Activated CD4-positive, alpha-beta T cell treated with anti-CD3 and anti-CD28 coated beads, Interleukin-2, amount 10 ng/mL, durations not matched to agents 7 days and 5 days (primary cell): Measurements from ENCODE around the gene CST8. TPM values are rescaled to one million over a fixed set of nuclear protein-coding genes. Genes with fewer than 3 reads are reported as not detected.
A peak's percentile ranks its signal among the peaks of the same experiment; 100 is the strongest.
"Not testable (repeated sequence)": the region's sequence is repeated elsewhere in the genome, so short reads cannot be mapped to it uniquely, and the experiment has no call there.

Source experiments
- CTCF ChIA-PET: fragments of 350-600 bp; sonication (Branson Sonifier 250); formaldehyde crosslinking; loops from one replicate; lab custom pipeline; 2021; ENCODE audit warnings: antibody characterized with exemption; lab: Charles Lee
- POLR2A ChIA-PET: fragments of 350-600 bp; sonication (Branson Sonifier 250); formaldehyde crosslinking; loops from one replicate; lab custom pipeline; 2021; ENCODE audit warnings: antibody characterized with exemption; lab: Charles Lee
- DNase-seq: peaks from one replicate; pipeline ENCODE4 v3.0.0-alpha.2; 2020
- H3K27ac Mint-ChIP-seq: one replicate; pipeline ENCODE4 v1.8.0; 2021; ENCODE audit warnings: mild to moderate bottlenecking, moderate library complexity, mixed read lengths
- H3K27me3 Mint-ChIP-seq: one replicate; pipeline ENCODE4 v1.8.0; 2021; ENCODE audit warnings: mixed read lengths
- H3K36me3 Mint-ChIP-seq: one replicate; pipeline ENCODE4 v1.8.0; 2021; ENCODE audit warnings: low read depth, mixed read lengths
- H3K4me1 Mint-ChIP-seq: one replicate; pipeline ENCODE4 v1.8.0; 2021; ENCODE audit warnings: mixed read lengths
- H3K4me3 Mint-ChIP-seq: one replicate; pipeline ENCODE4 v1.8.0; 2021; ENCODE audit warnings: mild to moderate bottlenecking, moderate library complexity, mixed read lengths
- H3K9me3 Mint-ChIP-seq: one replicate; pipeline ENCODE4 v1.8.0; 2021; ENCODE audit warnings: mixed read lengths
- total RNA-seq, 2 experiments: library from RNA; stranded (reverse); gene quantifications; one replicate each; pipeline ENCODE4 v1.2.3, GENCODE V29; 2021

CST8 gene
- total RNA-seq, 2 experiments from 2014 or later = not detected

DNA sequence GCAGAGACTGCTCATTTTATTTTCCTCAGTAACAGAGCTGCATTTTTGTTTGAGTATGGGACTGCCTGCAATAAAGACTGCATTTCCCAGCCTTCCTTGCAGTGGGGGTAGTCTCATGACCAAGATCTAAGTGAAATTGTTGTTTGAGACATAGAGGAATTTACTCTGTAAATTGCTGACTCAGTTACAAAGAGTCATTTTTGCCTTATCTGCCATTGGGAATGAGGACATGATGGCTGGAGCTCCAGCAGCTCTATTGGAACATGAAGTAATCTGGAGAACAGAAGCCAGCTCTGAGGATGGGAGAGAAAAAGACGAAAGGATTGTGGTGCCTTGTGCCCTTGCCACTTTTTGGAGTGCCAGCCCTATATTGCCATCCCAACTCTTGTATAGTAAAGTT, 36.1 kb upstream of the CST8 start:
- H3K4me1 Mint-ChIP-seq = peaks cover 18% of the 10 kb centered on the region

DNA sequence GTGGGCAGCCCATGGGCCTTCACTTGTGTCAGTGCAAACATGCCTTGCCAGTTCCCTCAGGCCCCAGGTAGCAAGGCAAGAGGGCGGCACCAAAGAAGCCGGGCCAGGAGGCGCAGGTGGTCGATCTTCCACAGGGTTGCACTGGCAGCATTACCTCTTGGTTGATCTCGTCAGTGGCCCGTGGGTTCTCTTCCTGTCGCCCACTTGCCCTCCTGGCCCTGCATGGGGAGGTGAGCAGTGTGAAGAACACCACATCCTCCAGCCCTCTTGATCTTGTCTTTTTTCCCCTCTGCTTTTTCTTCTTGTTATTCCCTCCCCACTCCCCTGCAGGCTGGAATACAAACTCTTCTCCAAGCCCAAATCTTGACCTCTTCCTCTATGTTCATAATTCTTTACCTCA, 35.3 kb upstream of the CST8 start:
- ChIA-PET POLR2A (no interaction called here), CTCF (no interaction called here)
- H3K4me3 Mint-ChIP-seq = no peak overlapping the region
- peak overlapping the region; percentile 52 for H3K27ac Mint-ChIP-seq
- peaks cover 5% of the 10 kb centered on the region for H3K27me3 Mint-ChIP-seq
- H3K9me3 Mint-ChIP-seq = no peaks in the 10 kb centered on the region
- no peak for DNase-seq
- no peaks in the 10 kb centered on the region for H3K36me3 Mint-ChIP-seq
- H3K4me1 Mint-ChIP-seq = peaks cover 17% of the 10 kb centered on the region

More for the DNA sequence above, 36.1 kb upstream of the CST8 start:
- CTCF ChIA-PET = no interaction called here
- POLR2A ChIA-PET = no interaction called here
- Mint-ChIP-seq H3K27ac (no peak overlapping the region), H3K27me3 (peaks cover 4% of the 10 kb centered on the region), H3K4me3 (no peak overlapping the region), H3K36me3 (no peaks in the 10 kb centered on the region), H3K9me3 (no peaks in the 10 kb centered on the region)
- no peak for DNase-seq

DNA sequence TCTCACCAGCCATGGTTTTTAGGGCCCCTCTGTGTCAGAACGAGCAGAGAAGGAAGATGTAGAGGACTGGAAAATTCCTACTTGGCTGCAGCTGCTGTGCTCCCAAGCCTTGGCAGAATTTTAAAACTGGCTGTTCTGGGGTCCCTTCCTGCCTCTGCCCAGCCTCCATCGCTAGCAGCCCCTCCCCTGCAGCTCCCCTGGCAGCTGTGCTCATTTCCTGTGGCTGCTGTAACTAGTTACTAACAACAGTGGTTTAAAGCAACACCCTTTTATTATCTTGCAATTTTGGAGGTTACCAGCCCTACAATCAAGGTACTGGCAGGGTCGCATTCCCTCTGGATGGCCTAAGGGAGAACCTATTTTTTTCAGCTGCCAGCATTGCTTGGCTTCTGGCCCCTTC, 34.5 kb upstream of the CST8 start:
- DNase-seq = no peak
- Mint-ChIP-seq H3K9me3 (no peaks in the 10 kb centered on the region), H3K27ac (peak overlapping the region; percentile 22), H3K36me3 (no peaks in the 10 kb centered on the region), H3K4me3 (no peak overlapping the region), H3K4me1 (peaks cover 17% of the 10 kb centered on the region), H3K27me3 (peaks cover 5% of the 10 kb centered on the region)
- ChIA-PET CTCF (no interaction called here), POLR2A (no interaction called here)

DNA sequence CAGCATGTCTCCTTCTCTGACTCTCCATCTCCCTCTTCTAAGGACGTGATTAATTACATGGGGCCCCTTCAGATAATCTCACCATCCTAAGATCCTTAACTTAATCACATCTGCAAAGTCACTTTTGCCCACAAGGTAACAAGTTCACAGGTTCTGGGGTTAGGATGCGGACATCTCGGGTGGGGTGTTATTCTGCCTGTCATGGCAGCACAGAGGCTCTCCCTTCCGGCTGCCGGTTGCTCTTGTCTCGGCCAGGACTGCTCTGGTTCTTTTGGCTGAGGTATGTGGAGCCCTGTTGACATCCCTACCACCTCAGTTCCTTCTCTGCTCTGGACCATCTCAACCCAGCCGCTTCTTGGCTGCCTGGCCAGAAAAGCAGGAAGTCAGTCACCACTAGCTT, 34.0 kb upstream of the CST8 start:
- ChIA-PET POLR2A (no interaction called here), CTCF (no interaction called here)
- Mint-ChIP-seq H3K36me3 (no peaks in the 10 kb centered on the region), H3K4me3 (no peak overlapping the region), H3K27ac (peak overlapping the region; percentile 62), H3K27me3 (peaks cover 9% of the 10 kb centered on the region), H3K4me1 (peaks cover 17% of the 10 kb centered on the region), H3K9me3 (no peaks in the 10 kb centered on the region)
- DNase-seq = no peak

DNA sequence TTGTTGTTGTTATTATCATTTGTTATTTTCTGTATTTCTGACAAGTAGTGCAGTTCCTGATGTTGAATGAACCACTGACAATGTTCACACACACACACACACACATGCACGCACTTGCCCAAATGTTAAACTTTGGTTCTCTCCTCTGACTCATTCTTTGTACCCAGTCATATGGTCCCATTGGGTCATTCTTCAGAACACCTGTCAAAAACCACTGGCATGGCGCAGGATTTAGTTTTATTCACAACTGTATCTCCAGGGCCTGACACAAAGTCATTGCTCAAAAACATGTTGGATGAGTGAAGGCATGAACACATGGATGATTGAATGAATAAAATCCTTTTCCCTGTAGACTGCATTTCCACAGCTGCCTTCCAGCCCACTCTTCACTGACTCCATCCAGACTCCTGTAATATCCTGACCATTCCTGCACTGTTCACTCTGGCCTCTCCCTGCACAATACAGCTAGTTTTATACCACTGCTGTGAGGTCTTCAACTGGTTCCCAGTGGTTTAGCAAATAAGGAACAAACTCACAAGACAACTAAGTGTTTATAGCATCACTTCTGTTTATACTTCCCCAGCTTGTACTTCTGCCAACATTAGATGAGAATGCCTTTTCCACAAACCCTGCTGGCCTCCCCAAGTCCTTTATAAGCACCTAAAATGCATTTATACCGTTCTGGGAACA, 31.3 kb upstream of the CST8 start:
- CTCF ChIA-PET = interaction anchor here (1.3 kb wide), 1 partner anchor 17 kb away, joined by 3 read pairs; no protein-coding TSS in a partner anchor
- Mint-ChIP-seq H3K4me3 (no peak overlapping the region), H3K27ac (no peak overlapping the region), H3K9me3 (no peaks in the 10 kb centered on the region), H3K36me3 (no peaks in the 10 kb centered on the region), H3K4me1 (peaks cover 17% of the 10 kb centered on the region), H3K27me3 (peaks cover 12% of the 10 kb centered on the region)
- no peak for DNase-seq
- POLR2A ChIA-PET = no interaction called here

DNA sequence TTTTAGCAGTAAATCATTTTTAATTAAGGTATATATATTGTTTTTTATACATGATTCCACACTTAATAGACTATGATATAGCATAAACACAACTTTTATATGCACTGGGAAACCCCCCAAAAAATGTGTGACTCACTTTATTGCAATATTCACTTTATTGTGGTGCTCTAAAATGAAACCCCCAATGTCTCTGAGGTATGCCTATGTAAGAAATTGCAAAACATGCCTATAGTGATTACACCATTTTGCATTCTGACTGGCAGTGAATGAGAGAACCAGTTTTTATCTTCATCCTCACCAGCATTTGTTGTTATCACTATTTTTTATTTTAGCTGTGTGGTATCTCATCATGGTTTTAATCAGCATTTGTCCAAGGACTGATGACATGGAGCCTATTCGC, 29.7 kb upstream of the CST8 start:
- POLR2A ChIA-PET = no interaction called here
- Mint-ChIP-seq H3K27ac (no peak overlapping the region), H3K9me3 (peaks cover 8% of the 10 kb centered on the region), H3K27me3 (peaks cover 15% of the 10 kb centered on the region), H3K4me3 (no peak overlapping the region), H3K36me3 (no peaks in the 10 kb centered on the region), H3K4me1 (peaks cover 11% of the 10 kb centered on the region)
- no peak for DNase-seq
- CTCF ChIA-PET = no interaction called here

DNA sequence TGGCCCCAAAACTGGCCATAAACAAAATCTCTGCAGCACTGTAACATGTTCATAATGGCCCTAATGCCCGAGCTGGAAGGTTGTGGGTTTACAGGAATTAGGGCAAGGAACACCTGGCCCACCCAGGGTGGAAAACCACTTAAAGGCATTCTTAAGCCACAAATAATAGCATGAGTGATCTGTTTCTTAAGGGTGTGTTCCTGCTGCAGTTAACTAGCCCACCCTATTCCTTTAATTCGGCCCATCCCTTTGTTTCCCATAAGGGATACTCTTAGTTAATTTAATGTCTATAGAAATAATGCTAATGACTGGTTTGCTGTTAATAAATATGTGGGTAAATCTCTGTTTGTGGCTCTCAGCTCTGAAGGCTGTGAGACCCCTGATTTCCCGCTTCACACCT, 24.0 kb upstream of the CST8 start:
- CTCF ChIA-PET, POLR2A ChIA-PET, DNase-seq, H3K27ac Mint-ChIP-seq, H3K4me1 Mint-ChIP-seq, H3K36me3 Mint-ChIP-seq, H3K4me3 Mint-ChIP-seq: not testable (repeated sequence)
- Mint-ChIP-seq H3K9me3 (peaks cover 18% of the 10 kb centered on the region), H3K27me3 (peaks cover 13% of the 10 kb centered on the region)

DNA sequence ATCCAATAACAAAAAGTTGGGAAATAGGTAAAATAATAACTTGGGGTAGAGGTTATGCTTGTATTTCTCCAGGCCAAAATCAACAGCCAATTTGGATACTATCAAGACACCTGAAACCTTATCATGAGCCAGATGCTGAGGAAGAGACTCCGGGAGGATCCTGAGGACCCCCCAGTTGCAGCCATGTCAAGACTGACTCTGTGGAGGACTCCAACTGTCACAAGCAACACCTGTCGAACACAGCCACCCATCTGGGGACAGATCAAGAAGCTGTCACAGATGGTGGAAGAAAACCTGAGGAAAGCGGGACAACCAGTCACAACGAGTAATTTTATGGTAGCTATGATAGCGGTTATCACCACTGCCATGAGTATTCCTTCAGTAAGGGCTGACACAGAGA, 18.6 kb upstream of the CST8 start:
- H3K9me3 Mint-ChIP-seq, POLR2A ChIA-PET: not testable (repeated sequence)

DNA sequence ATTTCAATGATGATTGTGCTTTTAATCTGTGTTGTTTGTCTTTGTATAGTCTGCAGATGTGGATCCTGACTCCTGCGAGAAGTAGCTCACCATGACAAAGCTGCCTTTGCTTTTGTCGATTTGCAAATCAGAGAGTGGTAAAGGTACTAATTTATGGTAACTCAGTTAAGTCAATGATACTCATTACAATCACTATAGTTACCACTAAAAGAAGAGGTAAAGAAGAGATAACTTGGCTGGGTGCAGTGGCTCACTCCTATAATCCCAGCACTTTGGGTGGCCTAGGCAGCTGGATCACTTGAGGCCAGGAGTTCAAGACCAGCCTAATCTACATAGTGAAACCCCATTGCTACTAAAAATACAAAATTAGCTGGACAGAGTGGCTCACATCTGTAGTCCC, 17.6 kb upstream of the CST8 start:
- CTCF ChIA-PET, H3K4me3 Mint-ChIP-seq, H3K4me1 Mint-ChIP-seq, H3K27ac Mint-ChIP-seq, DNase-seq, H3K36me3 Mint-ChIP-seq, H3K9me3 Mint-ChIP-seq, H3K27me3 Mint-ChIP-seq, POLR2A ChIA-PET: not testable (repeated sequence)

More for the DNA sequence above, 18.6 kb upstream of the CST8 start:
- H3K4me1 Mint-ChIP-seq, H3K36me3 Mint-ChIP-seq, CTCF ChIA-PET, H3K27ac Mint-ChIP-seq, H3K4me3 Mint-ChIP-seq, DNase-seq: not testable (repeated sequence)
- H3K27me3 Mint-ChIP-seq = peaks cover 11% of the 10 kb centered on the region

DNA sequence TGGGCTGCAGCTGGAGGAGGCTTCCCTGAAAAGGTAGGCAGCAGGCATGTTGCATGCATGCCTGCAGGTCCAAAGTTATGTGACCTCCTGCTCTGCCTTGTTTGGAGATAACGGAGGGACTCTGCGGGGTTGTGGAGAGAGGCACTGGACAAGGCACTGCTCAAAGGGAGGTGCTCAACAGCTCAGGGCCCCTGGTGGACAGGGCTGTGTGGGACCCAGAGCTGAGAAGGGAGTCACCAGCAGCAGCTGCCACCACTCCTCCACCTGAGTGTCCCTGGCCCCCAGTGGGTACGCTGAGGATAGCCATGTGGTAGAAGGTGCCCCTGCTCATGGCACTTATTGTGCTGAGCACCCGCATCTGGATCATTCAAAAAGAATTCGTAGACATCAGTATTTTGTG, 15.5 kb upstream of the CST8 start:
- Mint-ChIP-seq H3K27ac (no peak overlapping the region), H3K9me3 (no peaks in the 10 kb centered on the region), H3K36me3 (no peaks in the 10 kb centered on the region), H3K27me3 (peaks cover 6% of the 10 kb centered on the region), H3K4me1 (no peaks in the 10 kb centered on the region), H3K4me3 (no peak overlapping the region)
- CTCF ChIA-PET = no interaction called here
- no peak for DNase-seq
- POLR2A ChIA-PET = no interaction called here

DNA sequence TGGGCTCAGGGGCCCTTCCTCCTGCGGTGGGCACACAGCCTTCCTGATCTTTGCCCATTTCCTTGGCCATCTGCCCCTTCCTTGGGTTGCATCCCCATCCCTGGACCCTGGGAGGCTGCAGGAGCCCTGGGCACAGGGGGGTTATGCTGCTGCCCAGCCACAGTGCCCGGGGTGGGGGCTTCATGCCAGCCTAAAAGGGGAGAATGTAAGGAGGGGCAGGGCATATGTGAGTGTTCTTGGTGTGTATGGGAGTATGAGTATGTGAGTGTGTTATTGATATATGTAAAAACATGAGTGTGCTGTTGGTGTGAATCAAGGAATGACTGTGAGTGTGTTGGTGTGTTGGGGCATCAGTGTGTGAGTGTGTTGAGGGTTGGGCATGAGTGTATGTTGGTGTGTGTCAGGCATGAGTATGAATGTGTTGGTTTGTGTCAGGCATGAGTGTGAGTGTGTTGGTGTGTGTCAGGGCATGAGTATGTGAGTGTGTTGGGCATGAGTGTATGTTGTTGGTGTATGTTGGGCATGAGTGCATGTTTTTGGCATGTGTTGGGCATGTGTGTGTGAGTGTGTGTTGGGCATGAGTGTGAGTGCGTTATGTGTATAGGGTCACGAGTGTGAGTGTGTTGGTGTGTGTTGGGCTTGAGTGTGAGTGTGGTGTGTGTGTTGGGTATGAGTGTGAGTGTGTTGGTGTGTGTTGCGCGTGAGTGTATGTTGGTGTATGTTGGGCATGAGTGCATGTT, 14.7 kb upstream of the CST8 start:
- no peak overlapping the region for H3K4me3 Mint-ChIP-seq
- H3K4me1 Mint-ChIP-seq = no peaks in the 10 kb centered on the region
- H3K36me3 Mint-ChIP-seq = no peaks in the 10 kb centered on the region
- ChIA-PET POLR2A (no interaction called here), CTCF (no interaction called here)
- H3K27me3 Mint-ChIP-seq = peaks cover 5% of the 10 kb centered on the region
- H3K9me3 Mint-ChIP-seq = no peaks in the 10 kb centered on the region
- no peak for DNase-seq
- no peak overlapping the region for H3K27ac Mint-ChIP-seq

DNA sequence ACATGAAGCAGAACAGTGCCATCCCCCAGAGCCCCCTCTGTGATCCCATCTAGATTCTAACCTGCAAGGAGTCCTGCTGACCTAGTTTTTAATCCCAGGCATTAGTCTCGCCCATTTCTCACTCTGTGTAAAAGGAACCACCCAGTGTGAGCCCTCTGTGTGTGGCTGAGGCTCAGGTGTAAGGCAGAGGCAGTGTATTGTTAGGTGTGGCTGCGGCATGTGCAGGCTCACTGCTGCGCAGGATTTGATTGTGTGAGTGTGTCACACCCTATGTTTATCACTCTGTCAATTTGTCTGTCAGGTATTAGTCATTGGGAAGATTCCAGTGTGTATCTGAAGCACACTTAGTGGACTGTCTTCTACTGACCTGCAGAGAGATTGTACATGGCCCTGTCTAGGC, 13.7 kb upstream of the CST8 start:
- Mint-ChIP-seq H3K9me3 (no peaks in the 10 kb centered on the region), H3K4me1 (no peaks in the 10 kb centered on the region), H3K27me3 (peaks cover 5% of the 10 kb centered on the region), H3K4me3 (no peak overlapping the region), H3K27ac (no peak overlapping the region), H3K36me3 (no peaks in the 10 kb centered on the region)
- POLR2A ChIA-PET = no interaction called here
- DNase-seq = no peak
- CTCF ChIA-PET = no interaction called here

DNA sequence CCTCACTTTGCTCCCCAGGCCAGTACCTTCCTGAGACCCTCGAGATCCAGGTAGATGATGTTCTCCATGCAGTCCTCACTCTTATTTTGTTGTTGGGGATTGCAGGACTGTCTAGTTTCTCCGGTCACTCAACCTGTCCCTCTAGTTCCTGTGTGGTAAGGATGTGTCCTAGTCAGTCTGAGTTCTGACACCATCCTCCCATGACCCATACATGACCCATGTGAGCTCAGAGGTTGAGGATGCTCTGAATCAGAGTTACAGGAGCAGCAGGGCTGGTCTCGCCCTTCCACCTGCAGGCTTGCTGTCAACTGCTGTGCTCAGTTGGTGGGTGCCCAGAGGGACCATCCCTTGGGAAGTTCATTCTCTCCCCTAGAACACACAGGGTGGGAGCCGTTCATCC, 11.9 kb upstream of the CST8 start:
- DNase-seq = no peak
- ChIA-PET CTCF (no interaction called here), POLR2A (no interaction called here)
- H3K36me3 Mint-ChIP-seq = no peaks in the 10 kb centered on the region
- H3K9me3 Mint-ChIP-seq = no peaks in the 10 kb centered on the region
- no peak overlapping the region for H3K4me3 Mint-ChIP-seq
- no peaks in the 10 kb centered on the region for H3K4me1 Mint-ChIP-seq
- H3K27ac Mint-ChIP-seq = no peak overlapping the region
- H3K27me3 Mint-ChIP-seq = peaks cover 4% of the 10 kb centered on the region
